HG03558 (cell line): Measurements from ENCODE around the gene RANBP1.
"Not testable (repeated sequence)": the region's sequence is repeated elsewhere in the genome, so short reads cannot be mapped to it uniquely, and the experiment has no call there.

Experiments used
- ATAC-seq: cut with Tn5 transposase; IDR thresholded peaks from one replicate; pipeline ENCODE4 v1.9.1; 2021; ENCODE audit warnings: moderate number of reproducible peaks; ENCODE audit not compliant: unreplicated experiment; ENCODE audit errors: extremely low read depth

Gene RANBP1

DNA sequence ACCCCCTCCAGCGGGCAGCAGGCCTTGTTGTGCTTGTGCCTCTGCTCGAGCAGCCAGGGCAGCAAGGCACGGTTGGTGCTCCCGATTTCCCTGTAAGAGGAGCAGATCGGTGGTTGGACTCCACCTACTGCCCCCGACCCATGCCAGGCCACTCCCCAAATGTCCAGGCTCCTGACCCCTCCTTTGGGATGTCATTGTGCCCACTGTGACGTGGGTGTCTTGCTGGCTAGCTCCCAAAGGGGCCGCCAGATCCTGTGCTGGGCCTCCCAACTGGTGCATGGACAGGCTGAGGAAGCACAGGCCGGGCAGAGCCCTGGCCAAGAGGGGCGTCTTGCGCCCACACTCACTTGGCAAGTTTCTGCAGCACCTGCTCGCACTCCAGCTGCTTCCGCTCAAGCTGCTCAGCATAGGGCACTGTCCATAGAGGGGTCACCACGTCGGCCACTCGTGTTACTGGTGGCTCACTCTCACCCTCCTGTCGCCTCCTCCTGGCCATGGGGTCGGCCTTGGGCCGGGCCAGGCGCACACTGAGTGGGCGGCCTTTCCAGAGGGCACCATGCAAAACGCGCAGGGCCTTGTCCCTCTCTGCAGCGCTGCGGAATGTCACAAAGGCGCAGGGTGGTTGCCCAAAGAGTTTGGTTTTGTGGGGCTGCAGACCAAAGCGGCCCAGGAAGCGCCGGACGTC is at the start of gene RANBP1:
RANBP1 (plus strand) TSS at position 414 of the 685 bp plus-strand sequence; CDS start at position 495, 81 bp downstream.
- no peak for ATAC-seq

DNA sequence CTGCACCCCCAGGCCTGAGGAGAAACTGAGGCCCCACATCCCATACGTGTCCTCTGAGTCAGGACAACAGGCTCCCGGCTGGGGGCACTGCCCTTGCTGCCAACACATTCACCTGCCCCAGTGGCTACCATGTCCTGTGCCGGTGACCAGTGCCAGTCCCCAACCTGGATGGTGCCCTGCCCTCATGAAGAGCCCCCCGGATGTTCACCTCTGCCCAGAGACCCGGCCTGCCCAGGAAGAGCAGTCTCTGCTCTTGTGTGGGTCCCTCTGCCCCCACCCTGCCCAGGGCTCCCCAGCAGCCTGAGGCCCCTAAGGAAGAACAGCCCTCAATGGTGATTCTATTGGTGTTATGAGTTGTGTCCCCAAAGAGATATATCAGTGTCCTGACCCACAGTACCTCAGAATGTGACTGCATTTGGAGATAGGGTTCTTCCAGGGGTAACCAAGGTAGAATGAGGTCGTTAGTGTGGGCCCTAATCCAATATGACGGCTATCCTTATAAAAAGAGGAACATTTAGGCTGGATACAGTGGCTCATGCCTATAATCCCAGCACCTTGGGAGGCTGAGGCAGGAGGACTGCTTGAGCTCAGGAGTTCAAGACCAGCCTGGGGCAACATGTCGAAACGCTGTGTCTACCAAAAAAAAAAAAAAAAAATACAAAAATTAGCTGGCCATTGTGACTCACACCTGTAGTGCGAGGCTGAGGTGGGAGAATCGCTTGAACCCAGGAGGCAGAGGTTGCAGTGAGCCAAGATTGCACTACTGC is 49.1 kb upstream of the RANBP1 start:
- ATAC-seq = no peak

DNA sequence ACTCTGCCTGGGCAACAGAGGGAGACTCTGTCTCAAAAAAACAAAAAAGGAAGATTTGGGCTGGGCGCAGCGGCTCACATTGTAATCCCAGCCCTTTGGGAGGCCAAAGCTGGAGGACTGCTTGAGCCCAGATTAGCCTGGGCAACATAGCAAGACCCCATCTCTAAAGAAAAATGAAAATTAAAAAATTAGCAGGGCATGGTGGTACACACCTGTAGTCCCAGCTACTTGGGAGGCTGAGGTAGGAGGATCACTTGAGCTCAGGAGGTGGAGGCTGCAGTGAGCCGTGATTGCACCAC is 48.6 kb upstream of the RANBP1 start:
- ATAC-seq = not testable (repeated sequence)

DNA sequence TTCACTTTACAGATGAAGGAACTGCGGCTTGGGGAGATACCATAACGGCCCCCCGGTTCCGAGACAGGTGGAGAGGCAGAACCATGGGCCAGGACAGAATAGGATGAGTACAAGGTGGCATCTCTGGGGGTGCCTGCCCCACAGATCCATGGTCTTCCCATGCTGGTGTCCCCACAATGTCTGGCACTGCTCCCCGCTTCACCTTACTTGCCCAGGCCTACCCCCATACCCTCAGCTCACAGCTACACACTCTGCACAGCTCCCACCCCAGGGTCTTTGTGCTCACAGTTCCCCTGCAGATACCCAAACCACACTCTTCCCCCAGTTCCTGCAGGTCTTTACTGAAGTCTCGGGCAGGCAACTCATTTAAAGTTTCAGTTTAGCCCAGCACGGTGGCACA is 47.3 kb upstream of the RANBP1 start:
- no peak for ATAC-seq

DNA sequence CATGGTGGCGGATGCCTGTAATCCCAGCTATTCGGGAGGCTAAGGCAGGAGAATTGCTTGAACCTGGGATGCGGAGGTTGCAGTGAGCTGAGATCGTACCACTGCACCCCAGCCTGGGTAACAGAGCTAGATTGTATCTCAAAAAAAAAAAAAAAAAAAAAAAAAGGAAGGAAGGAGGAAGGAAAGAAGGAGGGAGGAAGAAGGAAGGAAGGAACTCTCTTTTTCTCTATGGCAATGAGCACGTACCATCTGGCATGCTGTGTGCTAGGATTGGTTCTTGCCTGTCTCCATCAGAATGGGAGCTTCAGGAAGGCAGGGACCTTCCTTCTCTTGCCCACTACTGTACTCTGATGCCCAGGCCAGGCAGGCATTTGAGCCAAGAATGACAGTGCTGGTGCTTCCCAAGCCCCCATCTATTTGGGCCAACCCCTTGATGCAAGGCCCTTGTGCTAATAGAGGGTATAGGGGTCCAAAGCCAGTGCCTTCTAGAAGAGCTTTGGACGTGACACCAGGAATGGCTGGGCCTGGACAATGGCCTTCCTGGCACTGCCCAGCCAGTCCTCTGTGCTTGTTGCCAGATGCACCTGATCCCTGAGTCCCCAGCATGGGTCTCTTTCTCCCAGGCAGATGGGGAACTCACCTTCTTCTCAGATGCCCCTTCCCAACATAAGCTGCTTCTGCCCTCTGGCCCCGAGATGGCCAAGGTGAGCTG is 46.4 kb upstream of the RANBP1 start:
- no peak for ATAC-seq

DNA sequence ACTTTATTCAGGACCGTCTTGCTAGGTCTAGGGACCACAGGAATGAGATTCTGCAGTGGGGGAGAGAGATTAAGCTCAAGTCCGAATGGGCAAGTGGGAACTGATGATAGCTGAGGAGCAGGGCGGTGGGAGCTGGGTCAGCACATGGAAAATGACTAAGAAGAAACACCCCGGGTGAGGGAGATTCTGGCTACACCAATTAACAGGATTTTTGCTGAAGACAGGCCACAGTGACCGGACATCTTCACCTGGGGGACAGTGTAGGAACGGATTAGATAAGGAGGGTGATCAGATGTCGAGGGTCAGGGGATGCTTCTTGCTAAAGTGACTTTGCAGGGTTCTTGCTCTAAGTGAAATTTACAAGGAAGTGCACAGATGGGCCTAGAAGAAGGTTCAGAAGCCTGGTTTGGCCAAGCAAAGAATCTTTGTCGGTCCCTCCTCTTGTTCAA is 44.4 kb upstream of the RANBP1 start:
- no peak for ATAC-seq

DNA sequence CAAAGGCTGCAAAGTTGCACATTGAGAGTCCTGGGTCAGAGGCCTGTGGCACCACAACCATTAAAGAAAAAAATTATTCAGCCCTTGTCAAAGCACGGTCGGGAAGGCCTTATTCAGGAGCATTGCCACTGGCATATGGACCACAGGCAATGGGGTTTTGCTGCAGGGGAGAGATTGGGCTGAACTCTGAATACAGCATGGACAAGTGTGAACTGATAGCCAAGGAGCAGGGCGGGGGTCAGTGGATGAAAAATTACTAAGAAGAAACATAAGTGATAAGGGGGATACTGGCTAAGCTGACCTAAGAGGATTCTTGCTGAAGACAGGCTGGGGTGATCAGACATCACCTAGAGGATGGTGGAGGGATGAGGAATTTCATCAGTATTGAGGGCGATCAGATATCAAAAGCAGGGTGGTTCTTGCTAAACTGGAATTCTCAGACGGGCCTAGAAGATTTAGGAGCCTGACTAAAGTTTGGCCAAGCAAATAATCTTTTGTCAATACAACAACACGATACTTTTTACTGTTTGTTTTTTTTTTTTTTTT is 39.2 kb upstream of the RANBP1 start:
- no peak for ATAC-seq

DNA sequence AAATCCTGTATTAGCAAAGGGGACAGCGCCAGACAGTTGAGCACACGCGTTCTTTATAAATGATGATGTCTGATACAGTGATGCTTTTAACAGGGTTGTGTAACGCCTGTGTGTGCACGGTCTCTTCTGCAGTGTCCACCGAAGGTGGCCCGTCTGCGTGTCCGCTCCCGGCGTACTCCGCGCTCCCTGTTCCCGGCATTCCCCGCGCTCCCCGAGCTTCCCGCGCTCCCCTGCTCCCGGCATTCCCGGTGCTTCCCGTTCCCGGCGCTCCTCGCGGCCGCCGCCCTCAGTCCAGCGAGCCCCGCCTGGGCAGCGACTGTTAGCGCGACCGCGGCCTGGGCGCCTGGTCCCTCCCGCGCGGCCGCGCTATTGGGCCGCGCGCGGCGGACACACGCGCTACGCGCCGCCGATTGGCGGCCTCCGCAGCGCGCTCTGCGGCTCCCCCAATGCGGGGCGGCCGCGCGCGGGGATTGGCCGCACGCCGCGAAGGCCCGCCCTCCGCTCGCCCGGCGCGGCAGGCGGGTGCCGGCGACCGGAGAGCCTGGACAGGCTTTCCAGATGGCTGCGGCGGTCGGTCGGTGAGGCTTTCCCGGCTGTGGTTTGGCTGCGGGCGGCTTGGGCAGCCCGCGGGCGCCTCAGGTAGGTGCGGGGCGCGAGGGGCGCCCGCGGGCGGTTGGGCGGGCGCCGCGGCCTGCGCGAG is 36.0 kb upstream of the RANBP1 start, which contains the start of gene DGCR8:
DGCR8 (plus strand) TSS at position 497 of the 700 bp plus-strand sequence. CDS start 5,723 bp downstream, outside the sequence.
- peak; percentile 54 for ATAC-seq

DNA sequence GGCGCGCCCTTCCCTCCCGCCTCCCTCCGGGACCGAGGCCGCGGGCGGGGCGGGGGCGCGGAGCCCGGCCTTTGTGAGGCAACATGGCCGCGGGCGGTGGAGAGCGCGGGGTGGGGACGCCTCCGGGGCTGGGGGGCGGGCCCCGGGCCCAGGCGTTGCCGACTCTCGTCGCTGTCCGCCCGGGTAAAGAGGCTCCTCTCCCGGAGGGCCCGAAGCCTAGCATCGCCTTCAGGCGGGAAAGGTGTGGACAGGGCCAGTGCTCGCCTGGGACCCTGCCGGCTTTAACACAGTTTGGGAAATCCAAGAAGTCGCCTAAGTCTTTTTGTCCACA is 35.5 kb upstream of the RANBP1 start:
- peak; percentile 28 for ATAC-seq

DNA sequence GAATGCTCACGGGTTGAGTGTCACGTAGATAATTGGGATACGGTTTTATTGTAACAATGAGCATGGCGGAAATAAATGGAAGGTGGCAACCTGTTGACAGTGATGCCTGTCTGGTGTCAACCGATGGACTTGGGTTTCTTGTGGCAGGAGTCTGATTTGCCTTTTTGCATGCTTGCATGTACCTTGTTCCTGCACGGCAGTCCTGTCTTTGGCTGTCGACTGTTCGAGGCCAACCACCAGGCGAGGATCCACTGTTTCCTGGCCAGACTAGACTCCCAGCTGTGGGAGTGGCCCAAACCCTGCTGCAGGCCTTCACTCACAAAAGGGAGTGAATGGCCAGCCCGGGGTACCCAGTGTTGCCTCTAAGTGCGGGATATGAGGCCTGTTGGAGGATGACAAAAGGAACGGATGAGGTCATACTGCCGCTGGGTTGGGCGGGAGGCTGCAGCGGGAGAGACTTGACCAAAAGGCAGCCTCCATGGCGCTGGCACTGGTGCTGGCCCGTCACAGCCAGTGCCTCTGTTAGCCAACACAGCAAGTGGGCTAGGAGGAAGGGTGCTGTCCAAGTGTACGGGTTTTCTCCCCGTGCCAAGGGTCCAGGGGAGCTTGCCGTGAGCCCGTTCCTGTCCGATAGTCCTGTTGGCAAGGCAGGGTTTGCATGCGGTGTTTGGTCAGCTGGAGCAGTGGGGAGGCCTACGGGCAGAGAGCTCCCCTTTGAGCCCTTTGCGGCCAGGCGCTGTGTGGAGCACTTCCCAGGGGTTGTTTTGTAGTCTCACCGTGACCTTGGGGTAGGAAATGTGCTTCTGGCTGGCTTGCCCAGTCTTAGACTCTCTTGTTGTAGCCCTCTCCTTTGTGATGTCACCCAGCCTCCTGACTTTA is 34.9 kb upstream of the RANBP1 start:
- ATAC-seq = no peak

DNA sequence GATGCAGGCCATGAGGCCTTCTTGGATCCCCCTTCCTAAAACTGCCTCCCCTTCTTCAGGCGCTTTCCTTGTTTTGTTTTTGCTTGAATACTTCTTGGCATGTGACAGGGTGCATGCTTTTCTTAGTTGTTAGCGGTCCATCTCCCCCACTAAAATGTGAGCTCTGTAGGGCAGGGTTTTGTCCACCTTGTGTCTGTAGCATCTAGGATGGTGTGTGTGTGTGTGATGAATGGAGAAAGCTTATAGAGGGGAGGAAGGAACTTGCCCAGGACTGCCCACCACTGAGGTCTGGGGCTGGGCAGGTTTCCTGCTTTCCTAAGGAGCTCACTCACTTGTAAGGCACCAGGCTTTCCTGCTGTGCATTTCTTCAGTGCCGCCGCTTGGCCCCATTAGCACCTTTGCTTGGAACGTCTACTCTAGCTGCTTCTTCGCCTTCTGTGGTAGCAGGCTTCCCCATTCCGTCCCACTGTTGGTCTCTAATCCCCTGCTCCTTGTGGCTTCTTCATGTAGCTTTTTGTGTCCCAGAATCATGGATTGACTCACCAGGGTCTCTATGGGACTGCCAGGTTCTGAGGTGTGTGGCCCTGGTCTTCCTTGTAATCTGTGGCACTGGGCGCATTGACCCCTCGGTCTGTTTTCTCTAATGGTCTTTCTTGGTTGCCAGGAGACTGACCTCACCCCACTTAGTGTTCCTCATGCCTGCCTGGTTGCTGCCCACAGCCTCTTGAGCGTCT is 32.6 kb upstream of the RANBP1 start:
- ATAC-seq = no peak

DNA sequence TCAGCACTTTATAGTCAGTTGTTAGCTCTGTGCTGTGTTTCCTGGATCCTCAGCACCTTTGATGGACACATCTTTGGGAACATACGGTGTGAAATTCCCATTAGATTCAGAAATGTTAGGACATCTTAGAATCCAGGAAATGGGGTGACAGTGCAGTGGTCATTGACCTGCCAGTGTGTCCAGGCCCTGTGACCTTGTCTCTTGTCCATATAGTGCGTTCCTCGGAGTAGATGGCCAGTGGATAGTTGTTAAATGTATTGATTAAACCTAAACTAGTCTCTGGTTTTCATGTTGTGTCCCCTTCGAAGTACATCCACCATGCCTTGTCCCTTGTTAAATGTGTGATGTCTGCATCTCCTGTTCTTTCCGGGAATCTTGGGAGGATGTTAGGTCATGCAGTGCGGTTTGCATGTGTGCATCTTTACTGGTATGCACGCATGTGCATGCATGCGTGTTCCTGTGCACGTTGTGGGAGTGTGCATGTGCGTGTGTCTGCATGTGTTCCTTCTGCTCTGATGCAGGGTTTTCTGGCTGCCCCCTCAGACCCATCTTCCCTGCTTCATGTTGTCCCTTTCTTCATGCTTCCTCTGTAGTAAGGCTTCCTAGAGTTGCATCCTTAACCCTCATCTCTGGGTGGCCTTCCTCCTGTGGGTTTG is 31.9 kb upstream of the RANBP1 start:
- ATAC-seq = no peak

DNA sequence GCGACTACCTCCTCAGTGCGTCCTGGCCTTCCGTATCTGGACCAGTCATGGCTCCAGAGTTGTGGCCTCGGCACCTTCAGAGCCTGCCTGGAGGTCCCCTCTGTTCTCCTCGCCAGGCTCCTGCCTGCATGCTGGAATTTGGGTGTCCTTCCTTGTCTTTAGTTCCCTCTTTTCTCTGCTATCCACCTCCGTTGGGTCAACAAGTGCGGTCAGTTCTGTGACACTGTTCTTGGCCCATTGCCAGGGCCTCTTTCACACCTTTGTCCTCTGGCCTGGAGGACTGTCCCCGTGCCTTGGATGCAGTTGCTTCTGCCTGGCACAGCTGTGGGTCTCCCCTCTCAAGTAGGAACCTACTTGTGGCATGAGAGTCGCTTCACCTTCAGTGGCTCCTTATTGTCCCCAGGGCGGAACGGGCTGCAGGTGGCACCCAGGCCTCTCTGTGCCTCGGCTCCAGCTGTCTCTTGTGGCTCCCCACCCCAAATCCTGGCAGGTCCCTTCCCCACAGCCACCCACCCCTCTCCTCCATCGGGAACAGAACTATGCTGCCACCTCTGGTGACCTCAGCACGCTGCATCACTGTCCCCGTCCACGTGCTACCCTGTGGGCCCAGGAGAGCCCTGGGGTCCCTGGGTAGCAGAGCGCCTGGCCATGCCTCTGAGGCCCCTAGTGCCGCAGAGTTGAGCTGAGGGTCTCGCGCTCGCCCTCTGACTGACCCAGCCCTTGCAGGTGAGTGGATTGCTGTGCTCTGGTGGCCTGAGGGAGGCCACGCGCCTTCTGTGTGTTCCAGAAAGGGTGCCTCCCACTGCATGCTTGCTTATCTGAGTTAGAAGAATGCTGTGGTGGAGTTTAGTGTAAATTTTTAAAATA is 31.1 kb upstream of the RANBP1 start:
- ATAC-seq = no peak

DNA sequence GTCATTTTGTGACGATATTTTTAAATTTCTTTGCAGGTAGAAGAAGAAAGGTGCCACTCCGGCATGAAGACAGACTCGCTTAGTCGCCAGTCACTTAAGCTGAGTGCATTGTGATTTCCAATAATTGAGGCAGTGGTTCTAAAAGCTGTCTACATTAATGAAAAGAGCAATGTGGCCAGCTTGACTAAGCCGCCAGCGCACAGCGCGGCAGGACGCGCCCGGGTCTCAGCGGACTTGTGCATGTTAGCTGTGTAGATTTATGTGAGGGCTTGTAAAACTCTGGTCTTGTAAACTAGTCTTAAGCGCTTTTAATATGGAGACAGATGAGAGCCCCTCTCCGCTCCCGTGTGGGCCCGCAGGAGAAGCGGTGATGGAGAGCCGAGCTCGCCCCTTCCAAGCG is 30.3 kb upstream of the RANBP1 start:
- no peak for ATAC-seq

DNA sequence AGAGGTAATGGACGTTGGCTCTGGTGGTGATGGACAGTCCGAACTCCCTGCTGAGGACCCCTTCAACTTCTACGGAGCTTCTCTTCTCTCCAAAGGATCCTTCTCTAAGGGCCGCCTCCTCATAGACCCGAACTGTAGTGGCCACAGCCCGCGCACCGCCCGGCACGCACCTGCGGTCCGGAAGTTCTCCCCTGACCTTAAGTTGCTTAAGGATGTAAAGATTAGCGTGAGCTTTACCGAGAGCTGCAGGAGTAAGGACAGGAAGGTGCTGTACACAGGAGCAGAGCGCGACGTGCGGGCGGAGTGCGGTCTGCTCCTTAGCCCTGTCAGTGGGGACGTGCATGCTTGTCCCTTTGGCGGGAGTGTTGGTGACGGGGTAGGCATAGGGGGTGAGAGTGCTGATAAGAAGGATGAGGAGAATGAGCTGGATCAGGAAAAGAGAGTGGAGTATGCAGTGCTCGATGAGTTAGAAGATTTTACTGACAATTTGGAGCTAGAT is 29.8 kb upstream of the RANBP1 start:
- no peak for ATAC-seq

DNA sequence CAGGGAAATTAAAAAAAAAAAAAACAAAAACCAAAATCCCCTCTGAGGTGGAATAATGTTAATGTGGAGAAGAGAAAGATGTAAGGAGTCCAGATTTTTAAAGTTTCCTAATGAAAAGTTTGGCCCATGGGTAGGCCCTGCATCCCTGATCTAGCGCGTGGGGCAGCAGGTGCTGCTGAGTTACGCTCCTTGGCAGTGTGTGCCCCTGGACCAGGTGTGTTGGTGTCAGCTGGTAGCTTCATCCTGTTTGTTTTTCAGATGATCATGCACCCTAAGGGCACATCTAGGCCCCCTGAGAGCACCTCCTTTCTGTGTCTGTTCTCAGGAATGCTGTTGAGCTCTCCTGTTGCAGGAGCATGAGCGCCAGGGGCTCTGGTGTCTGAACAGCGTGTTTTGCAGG is 29.1 kb upstream of the RANBP1 start:
- no peak for ATAC-seq
